IMR-90 (cell line): Measurements from ENCODE around the gene TBX3. TPM values are rescaled to one million over a fixed set of nuclear protein-coding genes. Genes with fewer than 3 reads are reported as not detected.

ENCODE experiments used
- ATAC-seq: fragments of 200-7000 bp; cut with Tn5 transposase; 2 replicates; pipeline ENCODE4 v1.9.1; 2020; ENCODE audit warnings: low read depth, mild to moderate bottlenecking, moderate library complexity
- BruUV-seq: library from RNA; stranded (reverse); fragments of 400-500 nt; replicated peaks from 2 replicates; lab custom pipeline; 2021; lab: Mats Ljungman, UMichigan
- CTCF ChIA-PET: fragments of 300-600 bp; formaldehyde crosslinking; extraction: SDS; loops from one replicate; lab custom pipeline; 2021; ENCODE audit warnings: antibody characterized with exemption; lab: Yijun Ruan, JAX
- POLR2A ChIA-PET: fragments of 300-600 bp; sonication (Branson Sonifier 250); formaldehyde crosslinking; loops from one replicate; lab custom pipeline; 2022; ENCODE audit warnings: antibody characterized with exemption; ENCODE audit not compliant: unreplicated experiment; lab: Charles Lee
- DNase-seq: peaks from one replicate; pipeline ENCODE4 v3.0.0; 2013
- H2AFZ ChIP-seq: replicated peaks from 2 replicates; pipeline ENCODE3; 2013; ENCODE audit warnings: low read length, mild to moderate bottlenecking; ENCODE audit not compliant: poor library complexity
- H2AK5ac ChIP-seq: 2 replicates; pipeline ENCODE4 v1.6.1; 2013; ENCODE audit warnings: low read depth, low read length, inconsistent platforms
- H2AK9ac ChIP-seq: replicated peaks from 2 replicates; pipeline ENCODE3; 2013; ENCODE audit warnings: mild to moderate bottlenecking, low read depth, low read length, moderate library complexity; ENCODE audit not compliant: poor library complexity
- H2BK120ac ChIP-seq: 2 replicates; pipeline ENCODE4 v1.6.1; 2013; ENCODE audit warnings: low read depth, low read length, inconsistent platforms
- H2BK15ac ChIP-seq: 3 replicates; pipeline ENCODE4 v1.6.1; 2013; ENCODE audit warnings: low read depth, low read length, inconsistent platforms
- H2BK20ac ChIP-seq: 2 replicates; pipeline ENCODE4 v1.6.1; 2013; ENCODE audit warnings: low read depth, mild to moderate bottlenecking, inconsistent platforms, low read length, moderate library complexity
- H2BK5ac ChIP-seq: 2 replicates; pipeline ENCODE4 v1.6.1; 2013; ENCODE audit warnings: mild to moderate bottlenecking, low read depth, low read length, inconsistent platforms; ENCODE audit not compliant: poor library complexity, severe bottlenecking
- H3K14ac ChIP-seq: replicated peaks from 2 replicates; pipeline ENCODE4 v1.6.1; 2013; ENCODE audit warnings: low read depth, low read length, inconsistent platforms
- H3K18ac ChIP-seq: 2 replicates; pipeline ENCODE4 v1.6.1; 2013; ENCODE audit warnings: low read depth, low read length, control low read depth
- H3K23ac ChIP-seq: 2 replicates; pipeline ENCODE4 v1.6.1; 2013; ENCODE audit warnings: low read depth, low read length, inconsistent platforms
- H3K27ac ChIP-seq: 2 replicates; pipeline ENCODE4 v1.5.1; 2013; ENCODE audit warnings: mild to moderate bottlenecking, control low read depth, low read length; ENCODE audit not compliant: insufficient read depth
- H3K27me3 ChIP-seq: 2 replicates; pipeline ENCODE4 v1.6.1; 2013; ENCODE audit warnings: low read length; ENCODE audit not compliant: control insufficient read depth, insufficient read depth
- H3K36me3 ChIP-seq: 2 replicates; pipeline ENCODE4 v1.6.1; 2013; ENCODE audit warnings: low read length, mixed read lengths; ENCODE audit not compliant: control insufficient read depth, insufficient read depth
- H3K4ac ChIP-seq: 2 replicates; pipeline ENCODE4 v1.6.1; 2013; ENCODE audit warnings: low read depth, low read length, inconsistent platforms
- H3K4me1 ChIP-seq: 2 replicates; pipeline ENCODE4 v1.6.1; 2013; ENCODE audit warnings: low read length, mixed read lengths; ENCODE audit not compliant: control insufficient read depth, insufficient read depth
- H3K4me2 ChIP-seq: 2 replicates; pipeline ENCODE4 v1.6.1; 2013; ENCODE audit warnings: low read depth, mild to moderate bottlenecking, control low read depth, low read length, moderate library complexity
- H3K4me3 ChIP-seq: 2 replicates; pipeline ENCODE4 v1.5.1; 2013; ENCODE audit warnings: low read depth, mild to moderate bottlenecking, control low read depth, low read length, moderate library complexity; ENCODE audit not compliant: insufficient read depth
- H3K56ac ChIP-seq: 2 replicates; pipeline ENCODE4 v1.6.1; 2013; ENCODE audit warnings: low read length, inconsistent platforms; ENCODE audit not compliant: insufficient read depth; ENCODE audit errors: extremely low read depth
- H3K79me1 ChIP-seq, 2 experiments: 2 replicates each; pipeline ENCODE4 v1.6.1; 2013; ENCODE audit warnings: low read length in 2 of 2, inconsistent platforms in 1 of 2, low read depth in 1 of 2
- H3K9ac ChIP-seq: 2 replicates; pipeline ENCODE4 v1.6.1; 2013; ENCODE audit warnings: low read depth, low read length, control low read depth
- H3K9me1 ChIP-seq: 2 replicates; pipeline ENCODE4 v1.6.1; 2013; ENCODE audit warnings: low read length, inconsistent platforms; ENCODE audit not compliant: insufficient read depth
- H3K9me3 ChIP-seq: 2 replicates; pipeline ENCODE4 v1.6.1; 2013; ENCODE audit warnings: low read length; ENCODE audit not compliant: control insufficient read depth, insufficient read depth
- H4K20me1 ChIP-seq: 2 replicates; pipeline ENCODE4 v1.6.1; 2013; ENCODE audit warnings: low read length, inconsistent platforms; ENCODE audit not compliant: insufficient read depth
- H4K5ac ChIP-seq: 2 replicates; pipeline ENCODE4 v1.6.1; 2013; ENCODE audit warnings: mild to moderate bottlenecking, low read depth, low read length, control low read depth
- H4K8ac ChIP-seq, 2 experiments: 2 replicates each; pipeline ENCODE4 v1.6.1; 2013; ENCODE audit warnings: low read depth in 2 of 2, low read length in 2 of 2, control low read depth in 1 of 2, inconsistent platforms in 1 of 2
- H4K91ac ChIP-seq: 2 replicates; pipeline ENCODE4 v1.6.1; 2013; ENCODE audit warnings: low read depth, low read length, inconsistent platforms; ENCODE audit not compliant: insufficient read depth
- BHLHE40 ChIP-seq: fragments of 150-350 bp; IDR thresholded peaks from 2 replicates; pipeline ENCODE4 v1.6.1; 2016; ENCODE audit warnings: mild to moderate bottlenecking, low read depth, low read length
- CEBPB ChIP-seq: IDR thresholded peaks from 2 replicates; pipeline ENCODE4 v1.6.1; 2012; ENCODE audit warnings: low read depth, low read length, improper control_type of control experiment
- CHD1 ChIP-seq: IDR thresholded peaks from 2 replicates; pipeline ENCODE4 v1.6.1; 2012; ENCODE audit warnings: low read depth, low read length, improper control_type of control experiment
- MAZ ChIP-seq: IDR thresholded peaks from 2 replicates; pipeline ENCODE4 v1.6.1; 2012; ENCODE audit warnings: low read depth, mild to moderate bottlenecking, low read length, improper control_type of control experiment, moderate library complexity, borderline replicate concordance
- NFE2L2 ChIP-seq: fragments of 150-350 bp; IDR thresholded peaks from 2 replicates; pipeline ENCODE4 v1.6.1; 2016; ENCODE audit warnings: low read depth, mild to moderate bottlenecking, low read length
- POLR2A ChIP-seq: IDR thresholded peaks from 2 replicates; pipeline ENCODE4 v1.6.1; 2012; ENCODE audit warnings: mild to moderate bottlenecking, low read depth, low read length
- RCOR1 ChIP-seq: IDR thresholded peaks from 2 replicates; pipeline ENCODE4 v1.6.1; 2012; ENCODE audit warnings: mild to moderate bottlenecking, low read length, improper control_type of control experiment; ENCODE audit not compliant: insufficient replicate concordance
- WGBS, 2 experiments: methylation state at CpG; one replicate each; pipeline versions ENCODE4 v1.1.5 to v1.1.7; 2013; ENCODE audit warnings: missing lambda C conversion rate in 2 of 2; ENCODE audit not compliant: insufficient read length in 1 of 2; ENCODE audit errors: extremely low coverage in 2 of 2; 5-methylcytosine and 5-hydroxymethylcytosine counted together
- dilution Hi-C: fragments of 300-500 bp; cut with HindIII; formaldehyde crosslinking; loops from one replicate; pipeline ENCODE4 v1.14.3; 2018; ENCODE audit warnings: low sequenced_read_pairs; ENCODE audit not compliant: unreplicated experiment
- in situ Hi-C: fragments of 300-500 bp; cut with MboI; formaldehyde crosslinking; loops from 3 replicates; pipeline ENCODE4 v1.14.3; 2019; ENCODE audit warnings: low sequenced_read_pairs, inconsistent platforms, mixed read lengths
- intact Hi-C: fragments of 100-400 bp; cut with micrococcal nuclease; formaldehyde crosslinking; loops from 2 replicates; pipeline ENCODE4 v1.10.0; 2022
- polyA plus RNA-seq, 3 experiments: library from polyadenylated mRNA; depleted of rRNA; stranded (reverse); fragments of >200 nt; gene quantifications; 2 replicates each; pipeline ENCODE4 v1.2.3, GENCODE V29; 2012; ENCODE audit warnings: low replicate concordance in 1 of 3
- total RNA-seq: library from RNA; depleted of rRNA; stranded (reverse); fragments of >200 nt; gene quantifications from 2 replicates; pipeline ENCODE4 v1.2.3, GENCODE V29; 2012
- TF ChIP-seq, protein P1 (sequence below): conservative IDR thresholded peaks from 2 replicates; pipeline ENCODE4 v1.5.1; 2012; ENCODE audit warnings: mild to moderate bottlenecking, low read depth, low read length, improper control_type of control experiment

Gene TBX3
- total and polyA plus RNA-seq, 2 of the 4 experiments (the other 2 are of a cell fraction): 15.8 to 44.9 TPM

DNA sequence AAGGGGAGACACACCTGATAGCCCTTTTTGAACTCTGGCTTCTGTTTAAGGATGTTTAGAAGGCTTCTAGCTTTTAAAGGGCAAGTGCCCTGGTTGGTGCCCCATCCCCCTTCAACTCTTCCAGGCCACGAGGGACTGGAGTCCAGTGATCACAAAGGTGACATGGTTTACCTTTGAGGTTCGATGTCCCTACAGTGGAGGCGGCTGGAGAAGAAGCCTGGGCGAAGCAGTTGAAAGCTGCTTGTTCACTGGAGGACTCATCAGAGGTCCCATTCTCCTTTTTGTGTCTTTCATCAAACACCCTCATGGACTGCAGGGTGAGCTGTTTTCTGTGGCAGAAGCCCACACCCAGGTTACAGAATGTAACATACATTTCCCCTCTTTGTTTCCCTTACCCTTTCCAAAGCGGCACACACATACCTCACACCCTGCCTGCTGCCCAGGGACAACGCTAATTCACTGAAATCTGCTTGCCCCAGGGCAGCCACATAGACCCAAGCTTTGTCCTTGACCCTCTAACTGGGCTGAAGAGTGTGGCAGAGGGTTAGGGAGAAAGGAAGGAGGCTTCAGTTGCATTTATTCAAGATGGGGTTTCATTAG is 7.7 kb downstream of the TBX3 start:
- in situ Hi-C loops: loop anchor here (5.0 kb wide), 2 partner anchors 274 to 1081 kb away; no protein-coding TSS in a partner anchor
- dilution Hi-C loops: no loop called here
- H4K8ac ChIP-seq: peak overlapping the region; percentile 68 to 72
- H3K14ac ChIP-seq: peak overlapping the region; percentile 91
- TF ChIP-seq CEBPB: no peak
- TF ChIP-seq MAZ: no peak
- no peak for TF ChIP-seq BHLHE40
- TF ChIP-seq RCOR1: no peak
- no peak for TF ChIP-seq NFE2L2
- TF ChIP-seq, protein P1, sequence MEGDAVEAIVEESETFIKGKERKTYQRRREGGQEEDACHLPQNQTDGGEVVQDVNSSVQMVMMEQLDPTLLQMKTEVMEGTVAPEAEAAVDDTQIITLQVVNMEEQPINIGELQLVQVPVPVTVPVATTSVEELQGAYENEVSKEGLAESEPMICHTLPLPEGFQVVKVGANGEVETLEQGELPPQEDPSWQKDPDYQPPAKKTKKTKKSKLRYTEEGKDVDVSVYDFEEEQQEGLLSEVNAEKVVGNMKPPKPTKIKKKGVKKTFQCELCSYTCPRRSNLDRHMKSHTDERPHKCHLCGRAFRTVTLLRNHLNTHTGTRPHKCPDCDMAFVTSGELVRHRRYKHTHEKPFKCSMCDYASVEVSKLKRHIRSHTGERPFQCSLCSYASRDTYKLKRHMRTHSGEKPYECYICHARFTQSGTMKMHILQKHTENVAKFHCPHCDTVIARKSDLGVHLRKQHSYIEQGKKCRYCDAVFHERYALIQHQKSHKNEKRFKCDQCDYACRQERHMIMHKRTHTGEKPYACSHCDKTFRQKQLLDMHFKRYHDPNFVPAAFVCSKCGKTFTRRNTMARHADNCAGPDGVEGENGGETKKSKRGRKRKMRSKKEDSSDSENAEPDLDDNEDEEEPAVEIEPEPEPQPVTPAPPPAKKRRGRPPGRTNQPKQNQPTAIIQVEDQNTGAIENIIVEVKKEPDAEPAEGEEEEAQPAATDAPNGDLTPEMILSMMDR: no peak
- TF ChIP-seq POLR2A: no peak; the same call in 1 of the 2 replicates
- no peak for TF ChIP-seq CHD1
- peak overlapping the region; percentile 89 for H2BK5ac ChIP-seq
- H3K9me3 ChIP-seq: no peaks in the 10 kb centered on the region
- H3K4me2 ChIP-seq: peak overlapping the region; percentile 94
- intact Hi-C loops: no loop called here
- ATAC-seq: no peak
- H2BK20ac ChIP-seq: peak overlapping the region; percentile 83
- peak overlapping the region; percentile 88 for H4K5ac ChIP-seq
- H3K9ac ChIP-seq: peak overlapping the region; percentile 95
- peaks cover 17% of the 10 kb centered on the region for H4K20me1 ChIP-seq
- peak overlapping the region; percentile 83 for H4K91ac ChIP-seq
- peaks cover 16% of the 10 kb centered on the region for H3K4me1 ChIP-seq
- peak overlapping the region; percentile 92 for H2AK9ac ChIP-seq
- POLR2A ChIA-PET: interaction anchor here (2.1 kb wide), 1 partner anchor 8 kb away, joined by 6 read pairs; the partner anchor contains the start of gene TBX3
- H3K27me3 ChIP-seq: no peaks in the 10 kb centered on the region
- peak overlapping the region; percentile 90 for H2AK5ac ChIP-seq
- no TSS peak for BruUV-seq
- CTCF ChIA-PET: interaction anchor here (0.7 to 0.8 kb wide), 2 partner anchors 8 to 100 kb away, joined by 3 to 6 read pairs; partner anchors contain the start of gene TBX3
- peak overlapping the region; percentile 99 for H3K27ac ChIP-seq
- peak overlapping the region; percentile 81; the same call in 1 of the 2 replicates for H3K56ac ChIP-seq
- no CpG with 5 or more reads among the region's 6 CpGs for WGBS, 2 experiments
- peak overlapping the region; percentile 85 for H2BK120ac ChIP-seq
- peaks cover 0 to 6% of the 10 kb centered on the region in 2 experiments; a peak in 1 of 4 replicates for H3K79me1 ChIP-seq
- no peaks in the 10 kb centered on the region for H3K9me1 ChIP-seq
- peak overlapping the region; percentile 93 for H3K4ac ChIP-seq
- H3K23ac ChIP-seq: peak overlapping the region; percentile 98
- H2AFZ ChIP-seq: peak overlapping the region; percentile 6
- H3K36me3 ChIP-seq: peaks cover 71% of the 10 kb centered on the region
- H3K18ac ChIP-seq: peak overlapping the region; percentile 89
- peak overlapping the region; percentile 15 for H3K4me3 ChIP-seq
- H2BK15ac ChIP-seq: peak overlapping the region; percentile 45; the same call in 2 of the 3 replicates
- no peak for DNase-seq
